ENCODE results near the gene LAMC1. TPM values are rescaled to one million over a fixed set of nuclear protein-coding genes. Genes with fewer than 3 reads are reported as not detected.

Gene LAMC1
- polyA plus RNA-seq, 1 donor (not counting 4 experiments of a cell fraction or from before 2014, with no cell fraction given), result 66.6 TPM

GRCh38 chr1:183091181-183091580 is 68.0 kb downstream of the LAMC1 start:
- Histone ChIP-seq H2AFZ (ENCODE audit: control insufficient read depth, low read length) (no peak overlapping the region), H3K27ac (ENCODE audit: control insufficient read depth, insufficient read depth, low read length) (no peak overlapping the region), H3K4me2 (ENCODE audit: control insufficient read depth, extremely low read depth, insufficient read depth, low read depth, low read length) (no peak overlapping the region), H3K79me2 (ENCODE audit: control insufficient read depth, insufficient read depth, low read length) (peaks cover 36% of the 10 kb centered on the region), H3K9ac (ENCODE audit: control insufficient read depth, extremely low read depth, insufficient read depth, low read length) (no peak overlapping the region), H3K9me1 (ENCODE audit: control insufficient read depth, extremely low read depth, insufficient read depth, low read length) (no peaks in the 10 kb centered on the region), H3K9me3 (ENCODE audit: control insufficient read depth, low read depth, low read length) (no peaks in the 10 kb centered on the region), H3K4me1 (ENCODE audit: control insufficient read depth, extremely low read depth, insufficient read depth, low read length) (peaks cover 28% of the 10 kb centered on the region), H3K4me3 (ENCODE audit: control insufficient read depth in 2 of 3, extremely low read depth in 1 of 3, insufficient read depth in 2 of 3, low read depth in 1 of 3, low read length in 3 of 3) (no peak overlapping the region), H3K36me3 (ENCODE audit: control insufficient read depth in 2 of 2, extremely low read depth in 1 of 2, insufficient read depth in 2 of 2, low read length in 2 of 2) (no peaks in the 10 kb centered on the region), H3K27me3 (ENCODE audit: control insufficient read depth, extremely low read depth, insufficient read depth, low read length) (no peaks in the 10 kb centered on the region), H4K20me1 (ENCODE audit: control insufficient read depth, extremely low read depth, insufficient read depth, low read length) (no peaks in the 10 kb centered on the region)
- FAIRE-seq (no peak), DNase-seq (ENCODE audit: low read depth, low spot score) (no peak)
- dilution Hi-C loops (cut with MboI; ENCODE audit: extremely low pct_ligation_motif_present, low sequenced_read_pairs), result no loop called here
- TF ChIP-seq EZH2 (IDR thresholded peaks at IDR 0.05; ENCODE audit: low read length) (no peak), CTCF (optimal IDR thresholded peaks at IDR 0.05 in 1 of 3, IDR thresholded peaks at IDR 0.05 in 1 of 3, conservative IDR thresholded peaks at IDR 0.05 in 1 of 3; ENCODE audit: extremely low read depth in 1 of 3, insufficient read depth in 2 of 3, low read length in 3 of 3) (no peak)

GRCh38 chr1:183092350-183092749 is 69.1 kb downstream of the LAMC1 start:
- FAIRE-seq, result no peak
- no peaks in the 10 kb centered on the region for H3K9me1 ChIP-seq (ENCODE audit: control insufficient read depth, extremely low read depth, insufficient read depth, low read length)
- no peak for TF ChIP-seq CTCF (optimal IDR thresholded peaks at IDR 0.05 in 1 of 3, IDR thresholded peaks at IDR 0.05 in 1 of 3, conservative IDR thresholded peaks at IDR 0.05 in 1 of 3; ENCODE audit: extremely low read depth in 1 of 3, insufficient read depth in 2 of 3, low read length in 3 of 3)
- H3K4me1 ChIP-seq (ENCODE audit: control insufficient read depth, extremely low read depth, insufficient read depth, low read length), result peaks cover 19% of the 10 kb centered on the region
- H3K27me3 ChIP-seq (ENCODE audit: control insufficient read depth, extremely low read depth, insufficient read depth, low read length), result no peaks in the 10 kb centered on the region
- H3K9ac ChIP-seq (ENCODE audit: control insufficient read depth, extremely low read depth, insufficient read depth, low read length), result no peak overlapping the region
- H3K79me2 ChIP-seq (ENCODE audit: control insufficient read depth, insufficient read depth, low read length), result peaks cover 44% of the 10 kb centered on the region
- no peak overlapping the region for H3K27ac ChIP-seq (ENCODE audit: control insufficient read depth, insufficient read depth, low read length)
- H3K4me3 ChIP-seq (ENCODE audit: control insufficient read depth in 2 of 3, extremely low read depth in 1 of 3, insufficient read depth in 2 of 3, low read depth in 1 of 3, low read length in 3 of 3), result no peak overlapping the region
- no peak overlapping the region for H3K4me2 ChIP-seq (ENCODE audit: control insufficient read depth, extremely low read depth, insufficient read depth, low read depth, low read length)
- H3K36me3 ChIP-seq (ENCODE audit: control insufficient read depth in 2 of 2, extremely low read depth in 1 of 2, insufficient read depth in 2 of 2, low read length in 2 of 2), result no peaks in the 10 kb centered on the region
- H2AFZ ChIP-seq (ENCODE audit: control insufficient read depth, low read length), result no peak overlapping the region
- no peak for DNase-seq (ENCODE audit: low read depth, low spot score)
- dilution Hi-C loops (cut with MboI; ENCODE audit: extremely low pct_ligation_motif_present, low sequenced_read_pairs), result no loop called here
- no peaks in the 10 kb centered on the region for H3K9me3 ChIP-seq (ENCODE audit: control insufficient read depth, low read depth, low read length)
- peaks cover 4% of the 10 kb centered on the region for H4K20me1 ChIP-seq (ENCODE audit: control insufficient read depth, extremely low read depth, insufficient read depth, low read length)

Measured in keratinocyte (primary cell).